Measurements from ENCODE around the gene EFCAB8. TPM values are rescaled to one million over a fixed set of nuclear protein-coding genes. Genes with fewer than 3 reads are reported as not detected.

The EFCAB8 gene
- total RNA-seq, 1 experiment from 2014 or later = not detected

GRCh38 chr20:32993496-32994050 lies 134.8 kb downstream of the EFCAB8 start:
- CTCF ChIA-PET = no interaction called here
- POLR2A ChIA-PET (ENCODE audit: unreplicated experiment) = no interaction called here
- no peaks in the 10 kb centered on the region for H3K9me2 ChIP-seq (replicated peaks; ENCODE audit: low read length)
- no peaks in the 10 kb centered on the region for H3F3A ChIP-seq (ENCODE audit: low read length, unreplicated experiment)
- H4K20me1 ChIP-seq (ENCODE audit: low read length) = no peaks in the 10 kb centered on the region
- H3K9me3 ChIP-seq (ENCODE audit: low read length) = no peaks in the 10 kb centered on the region
- H3K27me3 ChIP-seq (ENCODE audit: low read length) = peaks cover 61% of the 10 kb centered on the region
- TF ChIP-seq EZH2 (IDR thresholded peaks at IDR 0.05; ENCODE audit: low read length, unreplicated experiment) (no peak), EZH2phosphoT487 (IDR thresholded peaks at IDR 0.05; ENCODE audit: borderline replicate concordance, low read length) (no peak), CTCF (conservative IDR thresholded peaks at IDR 0.05; ENCODE audit: low read depth, low read length) (no peak)
- no TSS peak for BruUV-seq (replicated peaks)
- intact Hi-C loops (cut with micrococcal nuclease) = no loop called here
- no peak overlapping the region for H3K4me2 ChIP-seq (ENCODE audit: low read length)
- H3K27ac ChIP-seq (ENCODE audit: low read length) = no peak overlapping the region
- H3K9ac ChIP-seq (ENCODE audit: low read length) = no peak overlapping the region
- no peak overlapping the region for H2AFZ ChIP-seq (ENCODE audit: low read length)
- no peak for ATAC-seq
- no peak overlapping the region for H3K4me3 ChIP-seq (ENCODE audit: low read length)
- no peaks in the 10 kb centered on the region for H3K36me3 ChIP-seq (ENCODE audit: low read depth, low read length)
- no peaks in the 10 kb centered on the region for H3K4me1 ChIP-seq (ENCODE audit: insufficient read depth, low read length)
- H3K79me2 ChIP-seq (ENCODE audit: low read length) = no peaks in the 10 kb centered on the region
- no peak for DNase-seq

- Histone ChIP-seq H3K9ac (ENCODE audit: low read length) (no peak overlapping the region), H3K4me1 (ENCODE audit: insufficient read depth, low read length) (no peaks in the 10 kb centered on the region), H3K4me2 (ENCODE audit: low read length) (no peak overlapping the region), H3K27me3 (ENCODE audit: low read length) (peaks cover 52% of the 10 kb centered on the region), H3K27ac (ENCODE audit: low read length) (no peak overlapping the region), H3K4me3 (ENCODE audit: low read length) (no peak overlapping the region), H3F3A (ENCODE audit: low read length, unreplicated experiment) (no peaks in the 10 kb centered on the region), H3K9me2 (replicated peaks; ENCODE audit: low read length) (no peaks in the 10 kb centered on the region), H3K9me3 (ENCODE audit: low read length) (no peaks in the 10 kb centered on the region), H3K79me2 (ENCODE audit: low read length) (no peaks in the 10 kb centered on the region), H4K20me1 (ENCODE audit: low read length) (no peaks in the 10 kb centered on the region), H3K36me3 (ENCODE audit: low read depth, low read length) (no peaks in the 10 kb centered on the region), H2AFZ (ENCODE audit: low read length) (no peak overlapping the region)
- ChIA-PET CTCF (no interaction called here), POLR2A (ENCODE audit: unreplicated experiment) (no interaction called here)
- no TSS peak for BruUV-seq (replicated peaks)
- ATAC-seq (no peak), DNase-seq (no peak)
- intact Hi-C loops (cut with micrococcal nuclease) = no loop called here
- TF ChIP-seq EZH2 (IDR thresholded peaks at IDR 0.05; ENCODE audit: low read length, unreplicated experiment) (no peak), CTCF (conservative IDR thresholded peaks at IDR 0.05; ENCODE audit: low read depth, low read length) (peak; percentile 40; the same call in 1 of the 2 replicates)
These were observed 137.1 kb downstream of the EFCAB8 start for GRCh38 chr20:32995802-32996201.

GRCh38 chr20:32997431-32997830 lies 138.7 kb downstream of the EFCAB8 start:
- no TSS peak for BruUV-seq (replicated peaks)
- TF ChIP-seq EZH2 (IDR thresholded peaks at IDR 0.05; ENCODE audit: low read length, unreplicated experiment) (no peak), EZH2phosphoT487 (IDR thresholded peaks at IDR 0.05; ENCODE audit: borderline replicate concordance, low read length) (no peak), CTCF (conservative IDR thresholded peaks at IDR 0.05; ENCODE audit: low read depth, low read length) (no peak)
- no peaks in the 10 kb centered on the region for H3K9me3 ChIP-seq (ENCODE audit: low read length)
- DNase-seq = no peak
- peaks cover 35% of the 10 kb centered on the region for H3K27me3 ChIP-seq (ENCODE audit: low read length)
- H3K9me2 ChIP-seq (replicated peaks; ENCODE audit: low read length) = no peaks in the 10 kb centered on the region
- ATAC-seq = no peak
- H3F3A ChIP-seq (ENCODE audit: low read length, unreplicated experiment) = no peaks in the 10 kb centered on the region
- ChIA-PET CTCF (no interaction called here), POLR2A (ENCODE audit: unreplicated experiment) (no interaction called here)
- H3K4me1 ChIP-seq (ENCODE audit: insufficient read depth, low read length) = no peaks in the 10 kb centered on the region
- no peak overlapping the region for H2AFZ ChIP-seq (ENCODE audit: low read length)
- intact Hi-C loops (cut with micrococcal nuclease) = no loop called here
- H3K9ac ChIP-seq (ENCODE audit: low read length) = no peak overlapping the region
- no peak overlapping the region for H3K4me3 ChIP-seq (ENCODE audit: low read length)
- H3K4me2 ChIP-seq (ENCODE audit: low read length) = no peak overlapping the region
- no peaks in the 10 kb centered on the region for H4K20me1 ChIP-seq (ENCODE audit: low read length)
- no peaks in the 10 kb centered on the region for H3K79me2 ChIP-seq (ENCODE audit: low read length)
- no peak overlapping the region for H3K27ac ChIP-seq (ENCODE audit: low read length)
- H3K36me3 ChIP-seq (ENCODE audit: low read depth, low read length) = no peaks in the 10 kb centered on the region
